AG04450 (cell line): ENCODE measurements around the gene CLMN. TPM values are rescaled to one million over a fixed set of nuclear protein-coding genes. Genes with fewer than 3 reads are reported as not detected.

Experiments
- CTCF ChIA-PET: fragments of 300-600, 350-600 bp; formaldehyde crosslinking; extraction: SDS; loops from one replicate; lab custom pipeline; 2022; ENCODE audit warnings: antibody characterized with exemption, inconsistent platforms; lab: Charles Lee
- POLR2A ChIA-PET: fragments of 350-600 bp; formaldehyde crosslinking; extraction: SDS; loops from one replicate; lab custom pipeline; 2021; ENCODE audit warnings: antibody characterized with exemption, inconsistent platforms; lab: Yijun Ruan, JAX
- DNase-seq: peaks from one replicate; pipeline ENCODE4 v3.0.0-alpha.2; 2011; ENCODE audit warnings: low read depth, low spot score
- H3K27ac ChIP-seq: one replicate; pipeline ENCODE4 v1.5.1; 2012; ENCODE audit warnings: low read depth, low read length, control low read depth
- H3K27me3 ChIP-seq: one replicate; pipeline ENCODE4 v1.6.0; 2012; ENCODE audit warnings: low read length; ENCODE audit not compliant: control insufficient read depth, insufficient read depth
- H3K4me3 ChIP-seq: 2 replicates; pipeline ENCODE4 v1.5.1; 2011; ENCODE audit warnings: mild to moderate bottlenecking, low read depth, low read length, control low read depth
- H3K9me3 ChIP-seq: 2 replicates; pipeline ENCODE4 v1.5.1; 2012; ENCODE audit warnings: low read length; ENCODE audit not compliant: control insufficient read depth, insufficient read depth
- polyA plus RNA-seq: library from polyadenylated mRNA; depleted of rRNA; stranded (reverse); fragments of >200 nt; gene quantifications from 2 replicates; pipeline ENCODE4 v1.2.3, GENCODE V29; 2011
- TF ChIP-seq, protein P1 (sequence below): IDR thresholded peaks from 2 replicates; pipeline ENCODE4 v1.5.1; 2011; ENCODE audit warnings: low read depth, low read length, control low read depth, inconsistent platforms

CLMN gene
- polyA plus RNA-seq, 1 experiment, result 0.09 TPM

DNA sequence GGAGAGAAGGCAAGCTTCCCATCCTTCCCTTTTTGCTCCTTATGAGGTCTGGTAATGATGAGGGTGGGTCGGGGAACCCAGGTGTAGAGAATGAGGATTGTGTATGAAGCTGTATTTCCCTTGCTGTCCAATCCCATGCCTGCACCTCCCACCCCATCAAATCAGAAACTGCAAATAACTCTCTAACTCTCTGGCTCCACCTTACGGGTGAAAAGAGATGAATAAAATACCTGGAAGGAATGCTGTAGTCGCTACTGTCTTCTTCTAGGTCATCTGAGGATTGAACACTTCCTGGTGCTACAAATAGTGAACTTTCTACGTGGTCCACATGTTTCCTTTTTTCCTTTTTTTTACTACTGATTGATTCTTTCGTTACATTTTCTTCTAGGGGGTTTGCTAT is 123.4 kb downstream of the CLMN start:
- Histone ChIP-seq H3K4me3 (no peak overlapping the region), H3K9me3 (no peaks in the 10 kb centered on the region), H3K27ac (no peak overlapping the region), H3K27me3 (no peaks in the 10 kb centered on the region)
- POLR2A ChIA-PET, result no interaction called here
- TF ChIP-seq, protein P1, sequence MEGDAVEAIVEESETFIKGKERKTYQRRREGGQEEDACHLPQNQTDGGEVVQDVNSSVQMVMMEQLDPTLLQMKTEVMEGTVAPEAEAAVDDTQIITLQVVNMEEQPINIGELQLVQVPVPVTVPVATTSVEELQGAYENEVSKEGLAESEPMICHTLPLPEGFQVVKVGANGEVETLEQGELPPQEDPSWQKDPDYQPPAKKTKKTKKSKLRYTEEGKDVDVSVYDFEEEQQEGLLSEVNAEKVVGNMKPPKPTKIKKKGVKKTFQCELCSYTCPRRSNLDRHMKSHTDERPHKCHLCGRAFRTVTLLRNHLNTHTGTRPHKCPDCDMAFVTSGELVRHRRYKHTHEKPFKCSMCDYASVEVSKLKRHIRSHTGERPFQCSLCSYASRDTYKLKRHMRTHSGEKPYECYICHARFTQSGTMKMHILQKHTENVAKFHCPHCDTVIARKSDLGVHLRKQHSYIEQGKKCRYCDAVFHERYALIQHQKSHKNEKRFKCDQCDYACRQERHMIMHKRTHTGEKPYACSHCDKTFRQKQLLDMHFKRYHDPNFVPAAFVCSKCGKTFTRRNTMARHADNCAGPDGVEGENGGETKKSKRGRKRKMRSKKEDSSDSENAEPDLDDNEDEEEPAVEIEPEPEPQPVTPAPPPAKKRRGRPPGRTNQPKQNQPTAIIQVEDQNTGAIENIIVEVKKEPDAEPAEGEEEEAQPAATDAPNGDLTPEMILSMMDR, result 0 out of 2 replicates have a peak, but pooled peaks have one; percentile 7
- DNase-seq, result no peak
- CTCF ChIA-PET, result no interaction called here

DNA sequence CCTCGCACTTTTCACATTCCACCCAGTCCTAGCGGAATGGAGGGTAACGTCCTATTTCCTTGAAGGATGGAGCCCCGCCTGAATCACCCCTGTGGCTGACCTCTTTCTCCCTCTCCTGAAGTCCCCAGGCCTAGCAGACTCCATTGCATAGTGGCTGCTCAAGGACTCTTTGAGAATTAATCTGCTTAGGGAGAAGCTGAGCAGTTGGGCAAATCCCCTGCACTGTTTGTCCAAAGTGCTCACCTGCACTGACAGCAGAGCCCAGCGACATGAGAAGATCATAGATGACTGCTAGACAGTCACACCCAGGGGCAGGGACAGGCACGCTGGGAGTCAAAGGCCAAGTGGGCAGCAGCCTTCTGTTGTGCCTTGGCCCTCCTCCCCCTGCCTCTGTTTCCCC is 124.7 kb downstream of the CLMN start:
- Histone ChIP-seq H3K9me3 (no peaks in the 10 kb centered on the region), H3K27me3 (no peaks in the 10 kb centered on the region), H3K4me3 (no peak overlapping the region), H3K27ac (no peak overlapping the region)
- TF ChIP-seq, protein P1, result no peak
- ChIA-PET POLR2A (no interaction called here), CTCF (no interaction called here)
- no peak for DNase-seq

DNA sequence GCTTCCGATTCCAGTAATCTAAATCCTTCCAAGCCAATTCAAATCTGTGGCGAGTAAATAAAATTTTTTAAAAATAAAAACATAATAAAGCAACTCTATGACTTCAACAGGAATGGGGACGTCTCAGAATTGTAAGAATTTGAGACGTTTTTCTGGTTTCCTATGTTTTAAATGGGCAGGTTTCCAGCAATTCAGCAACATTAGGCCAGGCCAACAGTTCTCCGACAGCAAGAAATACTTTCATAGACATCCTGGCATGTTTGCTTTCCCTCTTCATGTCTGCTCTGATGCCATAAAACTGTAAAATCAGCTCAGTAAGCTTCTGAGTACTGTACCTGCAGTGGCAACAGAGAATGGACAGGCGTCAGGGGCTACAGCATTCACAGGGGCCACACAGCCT is 126.6 kb downstream of the CLMN start:
- CTCF ChIA-PET, result no interaction called here

DNA sequence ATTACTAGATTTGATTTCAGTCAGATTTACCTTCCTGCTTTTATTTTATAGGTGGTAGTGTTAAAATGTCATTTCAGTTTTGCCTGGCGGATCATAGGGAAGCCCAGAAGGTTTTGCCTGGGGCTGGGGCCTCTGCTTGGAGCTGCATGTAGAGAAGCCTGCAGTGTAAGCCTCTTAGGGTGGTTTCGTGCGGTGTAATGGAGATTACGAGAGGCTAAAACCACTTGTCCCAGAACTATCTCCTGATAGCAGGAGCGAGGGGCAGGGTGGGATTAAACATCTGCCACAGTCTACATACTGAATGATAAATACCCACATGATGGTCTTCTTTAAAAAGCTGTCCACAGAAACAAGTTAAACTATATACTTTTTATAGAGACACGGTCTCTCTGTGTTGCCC is 127.4 kb downstream of the CLMN start:
- Histone ChIP-seq H3K4me3 (no peak overlapping the region), H3K27ac (no peak overlapping the region), H3K9me3 (no peaks in the 10 kb centered on the region), H3K27me3 (no peaks in the 10 kb centered on the region)
- no peak for DNase-seq
- ChIA-PET POLR2A (no interaction called here), CTCF (no interaction called here)
- TF ChIP-seq, protein P1, result no peak

More for the DNA sequence above, 126.6 kb downstream of the CLMN start:
- Histone ChIP-seq H3K27ac (no peak overlapping the region), H3K9me3 (no peaks in the 10 kb centered on the region), H3K4me3 (no peak overlapping the region), H3K27me3 (no peaks in the 10 kb centered on the region)
- DNase-seq, result no peak
- TF ChIP-seq, protein P1, result no peak
- POLR2A ChIA-PET, result no interaction called here

DNA sequence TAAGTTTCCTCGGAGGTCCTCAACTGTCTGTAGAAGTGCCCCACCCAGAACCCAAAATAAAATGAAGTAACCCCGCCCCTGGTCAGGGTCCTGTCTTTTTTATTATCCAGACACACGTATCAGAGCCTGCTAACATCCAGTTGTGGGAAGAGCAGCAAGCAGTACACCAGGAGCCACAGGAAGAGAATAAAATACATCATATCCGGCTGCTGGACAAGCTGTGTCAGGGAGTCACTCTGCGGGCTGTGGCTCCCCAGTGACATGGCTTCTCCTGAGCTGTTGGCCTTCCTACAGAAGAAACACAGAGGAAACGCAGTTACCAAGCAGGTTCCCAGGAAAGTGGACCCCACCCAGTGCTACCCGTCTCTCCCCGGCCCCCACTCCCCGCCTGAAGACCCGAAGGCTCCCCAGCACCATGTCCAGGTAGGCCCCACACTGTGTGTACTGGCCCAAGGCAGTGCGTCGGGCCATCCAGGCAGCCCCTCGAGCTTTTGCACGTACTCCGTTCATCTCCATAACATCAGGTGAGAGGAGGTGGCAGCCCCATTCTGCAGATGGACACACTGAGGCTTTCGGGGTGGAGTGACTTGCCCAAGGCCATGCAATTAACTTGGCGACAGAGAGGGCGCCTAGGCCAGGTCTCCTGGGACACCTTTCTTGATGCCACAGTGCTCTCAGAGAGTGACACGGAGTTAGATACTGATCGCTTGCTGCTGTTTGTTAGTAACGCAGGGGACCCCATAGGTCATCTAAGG is 128.1 kb downstream of the CLMN start:
- CTCF ChIA-PET, result no interaction called here
- TF ChIP-seq, protein P1, result no peak
- DNase-seq, result no peak
- Histone ChIP-seq H3K27me3 (no peaks in the 10 kb centered on the region), H3K9me3 (no peaks in the 10 kb centered on the region), H3K27ac (no peak overlapping the region), H3K4me3 (no peak overlapping the region)
- POLR2A ChIA-PET, result no interaction called here
